Activated naive CD8-positive, alpha-beta T cell (primary cell): ENCODE measurements around the gene ASB16.

Source experiments
- H3K27ac Mint-ChIP-seq: one replicate; pipeline ENCODE4 v1.8.0; 2021; ENCODE audit warnings: mixed read lengths
- H3K27me3 Mint-ChIP-seq: one replicate; pipeline ENCODE4 v1.8.0; 2021; ENCODE audit warnings: mixed read lengths
- H3K36me3 Mint-ChIP-seq: one replicate; pipeline ENCODE4 v1.8.0; 2021; ENCODE audit warnings: mixed read lengths
- H3K4me1 Mint-ChIP-seq: one replicate; pipeline ENCODE4 v1.8.0; 2021; ENCODE audit warnings: low read depth, mixed read lengths
- H3K4me3 Mint-ChIP-seq: one replicate; pipeline ENCODE4 v1.8.0; 2021; ENCODE audit warnings: mild to moderate bottlenecking, mixed read lengths
- H3K9me3 Mint-ChIP-seq: one replicate; pipeline ENCODE4 v1.8.0; 2021; ENCODE audit warnings: low read depth, mixed read lengths

Gene ASB16

DNA sequence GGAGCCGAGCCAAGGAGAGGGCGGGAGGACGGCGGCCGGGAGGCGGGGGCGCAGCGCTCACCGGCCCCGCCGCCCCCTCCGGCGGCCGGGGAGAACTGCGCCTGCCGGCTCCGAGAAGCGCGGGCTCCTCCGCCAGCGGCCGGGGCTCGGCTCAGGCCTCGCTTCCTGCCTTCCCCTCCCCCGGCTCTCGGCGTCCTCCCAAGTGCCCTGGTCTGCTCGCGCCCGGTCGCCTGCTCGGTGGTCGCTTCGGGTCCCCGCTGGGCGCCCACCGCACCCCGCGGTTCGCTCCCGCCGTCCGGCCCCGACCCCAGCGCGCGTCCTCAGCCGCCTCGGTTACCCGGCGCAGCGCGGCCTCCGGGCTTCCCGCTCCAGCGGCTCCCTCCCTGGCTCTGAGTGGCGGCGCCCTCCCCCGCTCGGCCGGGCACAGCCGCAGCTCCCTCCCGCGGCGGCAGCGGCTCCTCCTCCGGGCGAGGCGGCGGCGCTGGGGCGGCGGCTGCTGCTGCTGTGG is 48.7 kb downstream of the ASB16 start:
- H3K36me3 Mint-ChIP-seq, result peaks cover 14% of the 10 kb centered on the region
- H3K4me3 Mint-ChIP-seq, result no peak overlapping the region
- no peak overlapping the region for H3K27ac Mint-ChIP-seq
- peaks cover 42% of the 10 kb centered on the region for H3K4me1 Mint-ChIP-seq
- H3K27me3 Mint-ChIP-seq, result no peaks in the 10 kb centered on the region
- no peaks in the 10 kb centered on the region for H3K9me3 Mint-ChIP-seq

DNA sequence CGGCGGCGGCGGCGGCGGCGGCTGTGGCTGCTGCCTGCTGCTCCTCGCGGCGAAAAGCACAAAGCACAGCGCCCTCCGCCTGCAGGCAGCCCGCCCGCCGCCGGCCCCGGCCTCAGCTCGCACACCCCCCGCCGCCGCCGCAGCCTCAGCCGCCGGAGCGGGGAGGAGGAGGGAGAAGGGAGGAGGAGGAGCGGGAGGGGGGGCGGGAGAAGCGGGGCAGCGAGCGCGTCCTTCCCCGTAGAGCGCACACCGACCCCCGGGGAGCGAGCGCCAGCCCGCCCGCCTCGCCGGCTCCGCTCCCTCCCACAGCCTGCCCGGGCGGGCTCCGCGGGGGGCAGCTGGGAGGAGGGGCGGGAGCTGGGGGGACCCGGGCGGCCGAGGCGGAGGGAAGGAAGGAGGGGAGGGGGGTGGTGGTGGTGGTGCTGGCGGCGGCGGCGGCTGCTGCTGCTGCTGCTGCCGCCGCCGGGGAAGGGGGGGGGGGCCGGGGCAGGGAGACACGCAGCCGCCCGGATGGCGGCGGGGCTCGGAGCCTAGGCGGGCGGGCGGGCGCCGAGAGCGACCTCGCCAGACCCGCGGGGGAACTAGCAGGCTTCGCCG is 49.2 kb downstream of the ASB16 start, which contains the start of gene UBTF:
Gene UBTF (minus strand): TSS at position 60 of the 597 bp plus-strand sequence. CDS start 1,446 bp downstream, outside the sequence.
- Mint-ChIP-seq H3K36me3 (peaks cover 13% of the 10 kb centered on the region), H3K27ac (peak within 1 kb of the TSS; percentile 94), H3K4me1 (peaks cover 36% of the 10 kb centered on the region), H3K4me3 (peak within 1 kb of the TSS; percentile 94), H3K9me3 (no peaks in the 10 kb centered on the region), H3K27me3 (no peaks in the 10 kb centered on the region)

DNA sequence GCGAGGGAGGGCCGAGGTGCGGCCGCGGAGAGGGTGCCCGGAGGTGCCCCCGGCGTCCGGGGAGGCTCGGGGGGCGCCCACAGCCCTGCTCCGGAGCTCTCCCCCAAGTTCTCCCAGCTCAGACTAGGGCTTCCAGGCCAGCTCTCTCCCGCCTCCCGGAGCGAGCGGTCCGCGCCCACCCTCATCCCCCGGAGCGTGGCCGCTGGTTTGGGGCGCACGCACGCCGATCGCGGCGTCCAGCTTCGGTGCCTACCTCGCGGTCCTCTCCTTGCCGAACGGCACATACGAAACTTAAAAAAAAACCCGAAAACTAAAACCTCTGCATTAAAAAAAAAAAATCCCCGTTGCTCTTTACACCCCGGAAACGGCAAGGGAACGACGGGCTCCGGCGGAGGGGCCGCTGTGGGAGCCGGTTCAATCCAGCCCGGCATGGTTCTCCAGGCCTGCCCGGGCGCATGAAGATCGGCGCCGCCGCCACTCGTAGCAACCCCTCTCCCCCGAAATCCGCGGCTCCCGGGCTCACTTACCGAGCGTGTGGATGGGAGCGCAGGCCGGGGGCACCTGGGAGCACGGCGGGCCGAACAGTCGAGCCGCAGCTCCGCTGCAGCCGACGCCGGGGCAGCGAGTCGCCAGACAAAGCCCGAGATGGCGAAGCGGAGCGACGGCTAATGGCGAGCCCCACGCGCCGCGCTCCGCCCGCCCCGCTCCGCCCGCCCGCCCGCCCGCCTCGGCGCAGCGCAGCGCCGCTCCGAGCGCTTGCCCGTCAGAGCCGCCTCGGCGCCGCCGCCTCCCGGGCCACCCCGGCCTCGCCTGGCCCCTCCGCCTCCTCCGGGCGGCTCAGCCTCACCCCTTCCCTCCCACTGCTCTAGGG is 49.9 kb downstream of the ASB16 start:
- no peaks in the 10 kb centered on the region for H3K9me3 Mint-ChIP-seq
- peak overlapping the region; percentile 93 for H3K4me3 Mint-ChIP-seq
- no peaks in the 10 kb centered on the region for H3K27me3 Mint-ChIP-seq
- H3K4me1 Mint-ChIP-seq, result peaks cover 29% of the 10 kb centered on the region
- peaks cover 7% of the 10 kb centered on the region for H3K36me3 Mint-ChIP-seq
- peak overlapping the region; percentile 94 for H3K27ac Mint-ChIP-seq

GRCh38 chr17:44221084-44221861 is 50.8 kb downstream of the ASB16 start:
- Mint-ChIP-seq H3K9me3 (no peaks in the 10 kb centered on the region), H3K27ac (peak overlapping the region; percentile 93), H3K36me3 (peaks cover 3% of the 10 kb centered on the region), H3K4me1 (peaks cover 21% of the 10 kb centered on the region), H3K4me3 (peak overlapping the region; percentile 93), H3K27me3 (no peaks in the 10 kb centered on the region)

DNA sequence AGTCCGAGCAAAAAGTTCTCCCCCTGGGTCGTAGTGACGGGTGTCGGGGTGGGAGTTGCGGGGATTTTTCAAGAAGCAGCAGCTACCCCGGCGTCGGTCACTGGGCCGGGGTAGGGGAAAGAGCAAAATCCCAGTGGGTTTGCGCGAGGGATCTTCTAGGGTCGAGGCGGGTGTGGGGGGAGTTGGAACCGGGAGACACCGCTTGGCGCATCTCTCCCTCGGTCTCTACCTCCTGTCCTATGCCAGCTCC is 51.3 kb downstream of the ASB16 start:
- Mint-ChIP-seq H3K4me3 (peak overlapping the region; percentile 93), H3K4me1 (peaks cover 16% of the 10 kb centered on the region), H3K9me3 (no peaks in the 10 kb centered on the region), H3K27ac (peak overlapping the region; percentile 93), H3K36me3 (peaks cover under 1% of the 10 kb centered on the region), H3K27me3 (no peaks in the 10 kb centered on the region)

GRCh38 chr17:44222112-44222869 is 51.8 kb downstream of the ASB16 start:
- Mint-ChIP-seq H3K27ac (peak overlapping the region; percentile 93), H3K4me1 (peaks cover 13% of the 10 kb centered on the region)

DNA sequence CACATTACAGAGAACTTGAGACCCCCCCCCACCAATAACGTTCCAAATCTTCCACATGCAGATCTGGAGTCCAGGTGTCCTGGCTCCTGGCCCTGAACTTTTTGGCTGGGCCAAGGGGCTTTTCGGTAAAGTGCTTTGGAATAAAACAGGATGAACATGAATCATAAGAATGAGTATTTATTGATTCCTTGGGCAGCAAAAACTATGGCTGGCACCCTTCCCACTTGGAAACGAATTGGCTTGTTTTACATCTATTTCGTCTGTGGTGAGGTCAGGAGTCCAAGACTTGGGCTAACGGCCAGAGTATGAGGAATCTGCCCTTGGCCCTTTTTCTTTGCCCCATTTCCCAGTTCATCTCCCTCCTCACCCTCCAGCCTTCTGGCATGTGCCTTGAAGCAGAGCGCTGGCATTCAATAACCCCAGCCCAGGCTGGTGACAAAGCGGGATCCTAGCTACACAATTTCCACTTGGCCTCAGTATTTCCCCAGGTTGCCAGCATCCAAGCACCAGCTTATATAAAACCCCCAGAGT is 53.1 kb downstream of the ASB16 start:
- Mint-ChIP-seq H3K27me3 (no peaks in the 10 kb centered on the region), H3K9me3 (no peaks in the 10 kb centered on the region), H3K27ac (peak overlapping the region; percentile 50), H3K36me3 (no peaks in the 10 kb centered on the region), H3K4me3 (no peak overlapping the region), H3K4me1 (peaks cover 11% of the 10 kb centered on the region)

More at GRCh38 chr17:44222112-44222869, 51.8 kb downstream of the ASB16 start:
- Mint-ChIP-seq H3K4me3 (peak overlapping the region; percentile 93), H3K36me3 (no peaks in the 10 kb centered on the region), H3K27me3 (no peaks in the 10 kb centered on the region), H3K9me3 (no peaks in the 10 kb centered on the region)
